ENCODE data around the gene BID.

GRCh38 chr22:17769013-17769715, 5.1 kb downstream of the BID start:
- TF ChIP-seq GATA3 (IDR thresholded peaks at IDR 0.05; ENCODE audit: low read depth, low read length) = no peak
- no peak for TF ChIP-seq GATA2 (IDR thresholded peaks at IDR 0.05; ENCODE audit: low read depth, low read length)
